ENCODE results near the gene DNAAF8.

DNA sequence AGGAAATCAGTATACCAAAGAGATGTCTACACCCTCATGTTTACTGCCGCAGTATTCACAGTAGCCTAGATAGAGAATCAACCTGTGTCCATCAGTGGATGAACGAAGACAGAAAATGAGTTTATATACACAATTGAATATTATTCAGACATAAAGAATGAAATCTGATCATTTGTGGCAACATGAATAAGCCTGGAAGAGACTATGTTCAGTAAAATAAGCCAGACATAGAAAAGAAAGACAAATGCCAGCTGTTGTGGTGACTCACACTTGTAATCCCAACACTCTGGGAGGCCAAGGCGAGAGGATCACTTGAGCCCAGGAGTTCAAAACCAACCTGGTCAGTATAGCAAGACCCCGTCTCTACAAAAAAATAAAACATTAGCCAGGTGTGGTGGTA, 24.9 kb upstream of the DNAAF8 start:
- TF ChIP-seq POLR2A (IDR thresholded peaks at IDR 0.05): no peak
- TF ChIP-seq, protein P1, sequence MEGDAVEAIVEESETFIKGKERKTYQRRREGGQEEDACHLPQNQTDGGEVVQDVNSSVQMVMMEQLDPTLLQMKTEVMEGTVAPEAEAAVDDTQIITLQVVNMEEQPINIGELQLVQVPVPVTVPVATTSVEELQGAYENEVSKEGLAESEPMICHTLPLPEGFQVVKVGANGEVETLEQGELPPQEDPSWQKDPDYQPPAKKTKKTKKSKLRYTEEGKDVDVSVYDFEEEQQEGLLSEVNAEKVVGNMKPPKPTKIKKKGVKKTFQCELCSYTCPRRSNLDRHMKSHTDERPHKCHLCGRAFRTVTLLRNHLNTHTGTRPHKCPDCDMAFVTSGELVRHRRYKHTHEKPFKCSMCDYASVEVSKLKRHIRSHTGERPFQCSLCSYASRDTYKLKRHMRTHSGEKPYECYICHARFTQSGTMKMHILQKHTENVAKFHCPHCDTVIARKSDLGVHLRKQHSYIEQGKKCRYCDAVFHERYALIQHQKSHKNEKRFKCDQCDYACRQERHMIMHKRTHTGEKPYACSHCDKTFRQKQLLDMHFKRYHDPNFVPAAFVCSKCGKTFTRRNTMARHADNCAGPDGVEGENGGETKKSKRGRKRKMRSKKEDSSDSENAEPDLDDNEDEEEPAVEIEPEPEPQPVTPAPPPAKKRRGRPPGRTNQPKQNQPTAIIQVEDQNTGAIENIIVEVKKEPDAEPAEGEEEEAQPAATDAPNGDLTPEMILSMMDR (IDR thresholded peaks at IDR 0.05): no peak

Data from adrenal gland (tissue), 5 donors.